ENCODE results near the gene TEC. TPM values are rescaled to one million over a fixed set of nuclear protein-coding genes. Genes with fewer than 3 reads are reported as not detected.

The TEC gene
- polyA plus RNA-seq, 1 of the 3 experiments (the other 2 are of a cell fraction), result 0.85 TPM

GRCh38 chr4:48153791-48154550 is 115.7 kb downstream of the TEC start (continued):
- no peak for TF ChIP-seq PBX3 (IDR thresholded peaks at IDR 0.05)

- 93% methylated on average over 5 of the region's 5 CpGs for WGBS (ENCODE audit: low lambda C conversion rate)
- CTCF ChIA-PET, result no interaction called here
- POLR2A ChIA-PET, result no interaction called here
These were observed 117.4 kb downstream of the TEC start for GRCh38 chr4:48152259-48152658.

GRCh38 chr4:48149827-48150370 is 119.7 kb downstream of the TEC start:
- no peak for DNase-seq
- H3K9me3 ChIP-seq, result no peaks in the 10 kb centered on the region
- H3F3A ChIP-seq (replicated peaks; ENCODE audit: insufficient read depth), result no peaks in the 10 kb centered on the region
- no peaks in the 10 kb centered on the region for H3K79me2 ChIP-seq (ENCODE audit: insufficient read depth)
- ChIA-PET POLR2A (no interaction called here), CTCF (interaction anchor here (1.0 to 1.3 kb wide), 2 partner anchors 10 to 12 kb away, joined by 3 to 5 read pairs; no protein-coding TSS in a partner anchor)
- no peaks in the 10 kb centered on the region for H4K20me1 ChIP-seq (ENCODE audit: insufficient read depth)
- 96% methylated on average over 3 of the region's 3 CpGs for WGBS (ENCODE audit: low lambda C conversion rate)
- no peak overlapping the region for H3K4me3 ChIP-seq (ENCODE audit: low read depth in 2 of 2, low read length in 1 of 2)
- H3K9me2 ChIP-seq, result no peaks in the 10 kb centered on the region
- no peak overlapping the region for H2AFZ ChIP-seq (ENCODE audit: low read depth)
- no peak overlapping the region for H3K27ac ChIP-seq (ENCODE audit: low read depth in 2 of 2, low read length in 1 of 2)
- peaks cover 0 to 7% of the 10 kb centered on the region in 2 experiments for H3K36me3 ChIP-seq (replicated peaks in 1 of 2; ENCODE audit: control insufficient read depth in 1 of 2, insufficient read depth in 2 of 2, low read length in 1 of 2)
- H3K4me2 ChIP-seq, result no peak overlapping the region
- H3K4me1 ChIP-seq (ENCODE audit: control insufficient read depth in 1 of 2, insufficient read depth in 2 of 2, low read depth in 1 of 2, low read length in 1 of 2), result no peaks in the 10 kb centered on the region
- H3K9ac ChIP-seq, result no peak overlapping the region
- no peaks in the 10 kb centered on the region for H3K27me3 ChIP-seq (ENCODE audit: insufficient read depth)
- no peak for TF ChIP-seq USF2 (IDR thresholded peaks at IDR 0.05; ENCODE audit: borderline replicate concordance, low read depth, low read length)
- no peak for TF ChIP-seq ELF1 (IDR thresholded peaks at IDR 0.05)
- no peak for TF ChIP-seq CTCF (IDR thresholded peaks at IDR 0.05)
- TF ChIP-seq MEF2A (IDR thresholded peaks at IDR 0.05; ENCODE audit: borderline replicate concordance, low read depth), result no peak
- TF ChIP-seq TCF12 (IDR thresholded peaks at IDR 0.05), result no peak
- TF ChIP-seq FOXJ3 (CRISPR knock-in tag; IDR thresholded peaks at IDR 0.05), result no peak
- no peak for TF ChIP-seq MAX (IDR thresholded peaks at IDR 0.05; ENCODE audit: low read depth)
- TF ChIP-seq YY1 (IDR thresholded peaks at IDR 0.05; ENCODE audit: low read depth), result no peak
- no peak for TF ChIP-seq PBX3 (IDR thresholded peaks at IDR 0.05)
- TF ChIP-seq JUND (IDR thresholded peaks at IDR 0.05), result no peak
- no peak for TF ChIP-seq MXI1 (IDR thresholded peaks at IDR 0.05; ENCODE audit: low read depth, low read length)

More at GRCh38 chr4:48152259-48152658, 117.4 kb downstream of the TEC start:
- Histone ChIP-seq H3K27ac (ENCODE audit: low read depth in 2 of 2, low read length in 1 of 2) (no peak overlapping the region), H3K4me3 (ENCODE audit: low read depth in 2 of 2, low read length in 1 of 2) (no peak overlapping the region), H3K9ac (no peak overlapping the region), H3K4me1 (ENCODE audit: control insufficient read depth in 1 of 2, insufficient read depth in 2 of 2, low read depth in 1 of 2, low read length in 1 of 2) (no peaks in the 10 kb centered on the region), H3K9me3 (no peaks in the 10 kb centered on the region), H4K20me1 (ENCODE audit: insufficient read depth) (no peaks in the 10 kb centered on the region), H3F3A (replicated peaks; ENCODE audit: insufficient read depth) (no peaks in the 10 kb centered on the region), H3K36me3 (replicated peaks in 1 of 2; ENCODE audit: control insufficient read depth in 1 of 2, insufficient read depth in 2 of 2, low read length in 1 of 2) (peaks cover 0 to 13% of the 10 kb centered on the region in 2 experiments), H2AFZ (ENCODE audit: low read depth) (no peak overlapping the region), H3K4me2 (no peak overlapping the region), H3K9me2 (no peaks in the 10 kb centered on the region), H3K79me2 (ENCODE audit: insufficient read depth) (no peaks in the 10 kb centered on the region), H3K27me3 (ENCODE audit: insufficient read depth) (no peaks in the 10 kb centered on the region)
- TF ChIP-seq SMC3 (IDR thresholded peaks at IDR 0.05; ENCODE audit: low read depth, low read length) (no peak), CHD2 (IDR thresholded peaks at IDR 0.05; ENCODE audit: low read length, partially characterized antibody) (no peak), RAD21 (IDR thresholded peaks at IDR 0.05; ENCODE audit: low read length) (no peak), MAX (IDR thresholded peaks at IDR 0.05; ENCODE audit: low read depth) (no peak), FOXJ3 (CRISPR knock-in tag; IDR thresholded peaks at IDR 0.05) (no peak), TCF12 (IDR thresholded peaks at IDR 0.05) (no peak), FOSL2 (IDR thresholded peaks at IDR 0.05; ENCODE audit: borderline replicate concordance, low read depth) (no peak), PBX3 (IDR thresholded peaks at IDR 0.05) (no peak), JUND (IDR thresholded peaks at IDR 0.05) (no peak)
- DNase-seq, result no peak

Data from SK-N-SH (cell line).